A549 (cell line): Measurements from ENCODE around the gene SPOP.

Source experiments
- CEBPB ChIP-seq, 2 experiments: fragments of >200 bp in 1 of 2; sonication (Bioruptor Twin) in 1 of 2; formaldehyde crosslinking in 1 of 2; IDR thresholded peaks; 2 replicates each; pipeline ENCODE4 v1.6.1; 2012 to 2016
- CTCF ChIP-seq: fragments of >200 bp; sonication (Bioruptor Twin); formaldehyde crosslinking; IDR thresholded peaks from 3 replicates; pipeline ENCODE4 v1.5.1; 2016
- FOSL2 ChIP-seq, 2 experiments: fragments of 450-650 bp in 1 of 2; fragments of >200 bp in 1 of 2; sonication (Bioruptor Twin) in 1 of 2; formaldehyde crosslinking; IDR thresholded peaks; 2 replicates each; pipeline versions ENCODE4 v1.5.0 to v1.6.1; 2016 to 2020; ENCODE audit warnings: mild to moderate bottlenecking in 1 of 2, moderate library complexity in 1 of 2
- MAFK ChIP-seq: fragments of 450-650 bp; IDR thresholded peaks from 2 replicates; pipeline ENCODE4 v1.6.1; 2014; ENCODE audit not compliant: partially characterized antibody
- MYC ChIP-seq: IDR thresholded peaks from 2 replicates; pipeline ENCODE4 v1.6.1; 2012; ENCODE audit warnings: mild to moderate bottlenecking, inconsistent platforms, low read length, improper control_type of control experiment, borderline replicate concordance
- POLR2A ChIP-seq: IDR thresholded peaks from 2 replicates; pipeline ENCODE4 v1.6.1; 2012; ENCODE audit warnings: mild to moderate bottlenecking, low read length
- RAD21 ChIP-seq, 2 experiments: fragments of >200 bp in 1 of 2; sonication (Bioruptor Twin) in 1 of 2; formaldehyde crosslinking in 1 of 2; IDR thresholded peaks in 1 of 2; conservative IDR thresholded peaks in 1 of 2; 2 replicates in 1 of 2; 3 replicates in 1 of 2; pipeline ENCODE4 v1.6.1; 2012 to 2018; ENCODE audit warnings: inconsistent platforms in 1 of 2

DNA sequence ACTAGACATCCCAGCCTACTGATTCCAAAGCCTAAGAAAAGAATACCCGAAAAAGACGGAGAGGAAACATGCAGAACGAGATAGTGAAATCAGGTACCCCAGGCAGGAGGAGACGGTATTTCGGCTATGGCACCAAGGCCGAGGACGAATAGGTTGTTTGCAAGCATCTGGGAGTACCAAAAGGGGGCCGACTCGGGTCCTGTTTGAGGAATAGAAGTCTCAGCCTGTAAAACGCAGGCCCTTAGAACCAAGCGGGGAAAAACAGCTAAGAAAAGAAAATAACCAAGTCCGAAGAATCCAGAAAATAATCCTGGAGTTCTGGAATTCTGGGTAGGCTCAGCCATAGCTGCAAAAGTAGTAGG lies 29.3 kb upstream of the SPOP start:
- TF ChIP-seq CTCF: no peak
- TF ChIP-seq MYC: no peak
- TF ChIP-seq POLR2A: no peak
- TF ChIP-seq MAFK: no peak
- no peak for TF ChIP-seq CEBPB (IDR thresholded peaks at IDR 0.05)
- TF ChIP-seq RAD21 (conservative IDR thresholded peaks at IDR 0.05 in 1 of 2, IDR thresholded peaks at IDR 0.05 in 1 of 2): no peak
- no peak for TF ChIP-seq FOSL2 (IDR thresholded peaks at IDR 0.05)
- TF ChIP-seq FOSL2 (CRISPR knock-in tag; IDR thresholded peaks at IDR 0.05): no peak
